HG03520 (cell line): ENCODE results near the gene ASB6.
A peak's percentile ranks its signal among the peaks of the same experiment; 100 is the strongest.

Experiments used
- ATAC-seq: cut with Tn5 transposase; IDR thresholded peaks from one replicate; pipeline ENCODE4 v1.9.1; 2021; ENCODE audit warnings: mild to moderate bottlenecking, moderate library complexity; ENCODE audit not compliant: unreplicated experiment

The ASB6 gene

GRCh38 chr9:129641750-129642585 is at the start of gene ASB6:
TSS of gene ASB6 (minus strand) at chr9:129642151. CDS start at chr9:129641999, 152 bp downstream.
- ATAC-seq, result peak; percentile 77

GRCh38 chr9:129688285-129689043 is 46.5 kb upstream of the ASB6 start:
- no peak for ATAC-seq

GRCh38 chr9:129687391-129687790 is 45.4 kb upstream of the ASB6 start:
- ATAC-seq, result no peak

- no peak for ATAC-seq
Observed at GRCh38 chr9:129686736-129687135, 44.8 kb upstream of the ASB6 start.

GRCh38 chr9:129685933-129686259 is 43.9 kb upstream of the ASB6 start:
- ATAC-seq, result no peak

DNA sequence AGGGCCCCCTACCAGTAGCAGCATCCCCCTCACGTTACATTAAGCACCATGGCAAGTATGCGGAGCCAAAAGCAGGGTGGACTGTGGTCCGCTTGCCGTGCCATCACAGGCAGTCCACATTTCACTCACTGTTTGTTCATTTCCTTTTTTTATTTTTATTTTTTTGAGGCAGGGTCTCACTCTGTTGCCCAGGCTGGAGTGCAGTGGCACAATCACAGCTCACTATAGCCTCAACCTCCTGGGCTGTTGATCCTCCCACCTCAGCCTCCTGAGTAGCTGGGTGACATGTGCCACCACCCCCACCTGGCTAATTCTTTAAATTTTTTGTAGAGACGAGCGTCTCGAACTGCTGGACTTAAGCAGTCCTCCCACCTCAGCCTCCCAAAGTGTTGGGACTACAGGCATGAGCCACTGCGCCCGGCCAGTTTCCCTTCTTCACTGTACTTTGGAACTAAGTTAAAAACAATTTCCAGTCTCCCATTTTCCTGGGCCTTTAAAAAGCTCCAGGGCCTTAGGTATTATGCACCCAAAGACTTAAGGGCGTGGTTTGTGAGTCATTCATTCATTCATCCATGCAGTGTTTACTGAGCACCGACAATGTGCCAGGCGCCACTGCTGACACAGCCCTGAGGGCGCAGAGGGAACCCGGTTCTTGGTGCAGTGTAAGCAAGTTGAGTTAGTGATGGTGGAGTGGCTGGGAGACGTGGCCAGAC is 43.4 kb upstream of the ASB6 start:
- ATAC-seq, result no peak

DNA sequence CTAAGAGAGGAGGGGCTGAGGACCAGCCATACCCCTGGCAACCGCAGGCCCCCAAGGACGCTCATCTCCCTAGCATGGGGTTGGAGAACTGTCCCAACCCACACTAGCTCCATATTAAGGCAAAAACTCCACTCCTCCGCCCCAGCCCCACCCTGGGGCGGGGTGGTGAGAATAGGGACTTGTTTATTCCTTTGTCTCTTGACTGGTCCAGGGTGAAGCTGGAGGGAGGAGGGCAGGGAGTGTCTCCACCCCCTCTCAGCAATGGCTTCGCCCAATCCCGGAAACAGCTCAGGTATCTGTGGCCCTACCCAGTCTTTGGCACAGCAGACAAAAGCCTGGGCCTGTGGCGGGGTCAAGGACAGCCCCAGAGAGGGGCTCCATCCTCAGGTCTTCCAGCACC is 40.4 kb upstream of the ASB6 start:
- ATAC-seq, result no peak

DNA sequence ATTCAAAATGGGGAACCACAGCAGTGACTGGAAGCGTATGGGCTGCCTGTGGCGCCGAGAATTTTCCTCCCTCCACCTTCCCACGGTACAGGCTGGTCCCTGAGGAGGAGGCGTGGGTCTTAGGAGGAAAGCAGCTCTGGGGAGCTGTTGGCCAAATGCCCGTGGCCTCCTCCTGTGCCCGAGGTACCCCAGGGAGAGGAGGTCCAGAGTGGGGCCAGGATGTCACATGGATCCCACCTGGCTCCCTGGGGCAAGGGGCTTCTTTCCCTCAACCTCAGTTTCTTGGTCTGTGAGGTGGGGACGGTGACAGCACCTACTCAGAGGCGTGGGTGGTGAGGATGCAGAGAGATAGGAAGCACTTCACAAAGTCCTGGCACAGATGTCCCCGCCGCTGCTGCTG is 40.0 kb upstream of the ASB6 start:
- ATAC-seq, result no peak

DNA sequence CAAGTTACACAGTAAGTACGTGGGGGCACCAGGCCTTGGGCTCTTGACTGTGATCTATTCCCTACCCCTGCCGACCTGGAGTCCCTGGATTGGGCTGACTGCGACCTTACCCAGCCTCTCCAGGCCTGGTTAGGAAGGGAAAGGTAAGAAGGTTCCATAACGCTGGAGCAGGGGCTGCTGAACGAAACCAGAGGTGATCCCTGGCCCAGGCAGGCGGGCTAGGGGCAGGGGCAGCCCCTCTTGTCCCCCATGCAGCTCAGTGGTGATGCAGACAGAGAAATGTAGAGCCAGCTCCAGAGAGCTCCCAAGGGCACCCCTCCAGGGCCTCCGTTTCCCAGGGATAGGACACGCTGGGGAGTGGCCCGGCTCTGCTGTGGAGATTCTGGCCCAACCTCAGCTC is 37.6 kb upstream of the ASB6 start:
- no peak for ATAC-seq

DNA sequence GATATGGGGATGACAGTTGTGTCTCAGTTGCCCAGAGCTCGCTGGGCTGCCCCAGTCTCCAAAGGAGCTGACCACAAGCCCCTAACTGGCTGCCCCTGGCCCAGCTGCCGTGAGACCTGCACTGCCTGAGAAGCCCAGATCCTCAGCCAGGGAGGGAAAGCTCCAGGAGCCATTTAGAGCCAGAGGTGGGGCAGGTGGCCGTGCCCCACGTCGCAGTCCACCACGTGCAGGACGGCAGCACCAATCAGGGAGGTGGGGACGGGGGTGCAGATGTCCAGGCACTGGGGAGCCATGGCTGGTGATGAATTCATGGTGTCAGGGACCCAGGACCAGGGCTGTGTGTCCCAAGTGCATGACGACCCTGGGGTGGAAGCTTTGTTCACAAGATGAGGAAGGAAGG is 36.9 kb upstream of the ASB6 start:
- no peak for ATAC-seq

GRCh38 chr9:129677456-129677855 is 35.5 kb upstream of the ASB6 start:
- ATAC-seq, result no peak

DNA sequence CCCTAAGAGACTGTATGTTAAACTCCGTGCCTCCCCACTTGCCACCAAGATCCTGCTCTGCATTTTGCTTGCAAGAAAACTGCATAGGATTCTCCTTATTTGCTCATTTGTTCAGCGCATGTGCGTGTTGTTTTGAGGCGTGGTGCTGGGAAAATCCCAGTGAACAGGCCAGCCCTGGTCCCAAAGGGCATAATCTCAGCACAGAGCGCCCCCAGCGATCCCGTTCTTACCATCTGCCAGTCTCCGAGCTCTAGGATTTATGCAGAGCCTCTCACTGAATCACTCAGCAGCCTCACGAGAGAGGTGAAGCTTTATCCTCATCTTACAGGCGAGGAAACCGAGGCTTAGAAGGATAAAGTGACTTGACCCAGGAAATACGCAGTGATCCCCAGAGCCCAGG is 35.0 kb upstream of the ASB6 start:
- no peak for ATAC-seq

DNA sequence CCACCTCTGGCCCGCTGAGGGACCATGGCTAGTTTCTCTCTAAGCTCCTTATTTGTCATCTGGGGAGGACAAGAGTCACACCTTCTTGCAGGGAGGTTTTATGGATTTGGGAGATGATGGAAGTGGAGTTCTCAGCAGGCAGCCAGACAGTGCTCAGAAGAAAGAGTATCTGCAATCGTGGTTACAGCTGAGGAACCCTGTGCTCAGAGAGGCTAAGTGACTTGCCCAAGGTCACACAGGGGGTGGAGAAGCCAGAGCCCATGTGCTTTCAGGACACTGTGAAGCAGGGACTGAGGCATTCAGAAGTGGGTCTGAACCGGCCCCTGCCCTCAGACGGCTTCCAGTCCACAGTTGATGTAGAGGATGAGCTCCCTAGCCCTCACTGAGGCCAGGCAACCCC is 34.3 kb upstream of the ASB6 start:
- no peak for ATAC-seq

- no peak for ATAC-seq
Observed at GRCh38 chr9:129675620-129676019, 33.7 kb upstream of the ASB6 start.

GRCh38 chr9:129674229-129674628 is 32.3 kb upstream of the ASB6 start:
- ATAC-seq, result no peak

GRCh38 chr9:129673602-129674001 is 31.7 kb upstream of the ASB6 start:
- ATAC-seq, result no peak

DNA sequence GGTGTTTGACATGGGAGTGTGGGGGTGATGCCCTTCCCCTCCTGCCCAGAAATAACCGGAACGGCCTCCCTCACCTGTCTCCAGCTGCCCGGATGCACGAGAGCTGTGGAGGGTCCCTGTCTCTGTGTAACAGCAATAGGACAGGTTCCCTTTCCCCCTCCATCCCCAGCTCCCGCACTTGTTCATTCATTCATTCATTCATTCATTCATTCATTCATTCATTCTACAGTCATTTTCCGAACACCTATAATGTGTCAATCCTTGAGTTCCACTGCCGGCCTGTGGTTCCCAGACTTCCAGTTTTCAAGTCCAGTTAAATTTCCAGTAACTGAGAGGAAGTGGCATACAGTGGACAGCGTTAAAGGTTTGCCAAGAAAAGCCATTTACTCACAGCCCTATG is 30.8 kb upstream of the ASB6 start:
- no peak for ATAC-seq

GRCh38 chr9:129671519-129671918 is 29.6 kb upstream of the ASB6 start:
- ATAC-seq, result no peak

- ATAC-seq, result no peak
Observed at GRCh38 chr9:129671065-129671464, 29.1 kb upstream of the ASB6 start.

GRCh38 chr9:129669946-129670345 is 28.0 kb upstream of the ASB6 start:
- no peak for ATAC-seq

- ATAC-seq, result no peak
Observed at GRCh38 chr9:129669141-129669718, 27.3 kb upstream of the ASB6 start.
